Kidney (tissue), 14 donors: Measurements from ENCODE around the gene WDFY3. TPM values are rescaled to one million over a fixed set of nuclear protein-coding genes. Genes with fewer than 3 reads are reported as not detected.
"Not testable (repeated sequence)": the region's sequence is repeated elsewhere in the genome, so short reads cannot be mapped to it uniquely, and the experiment has no call there.

Experiments used
- DNase-seq, 5 donors: peaks; one replicate each; pipeline ENCODE4 v3.0.0-alpha.2; 2013 to 2020
- FAIRE-seq: peaks from 2 replicates; lab custom pipeline; 2012; peaks lifted over from hg19 to GRCh38; lab: Jason Lieb, UNC
- H3K27ac ChIP-seq, 2 donors: one replicate each; pipeline ENCODE4 v1.7.0; 2013; ENCODE audit warnings: low read depth in 2 of 2, low read length in 2 of 2, inconsistent platforms in 1 of 2
- H3K27me3 ChIP-seq: one replicate; pipeline ENCODE4 v1.7.1; 2013; ENCODE audit warnings: low read length, inconsistent platforms; ENCODE audit not compliant: control insufficient read depth, insufficient read depth
- H3K36me3 ChIP-seq, 3 donors: one replicate each; pipeline versions ENCODE4 v1.7.0 to v1.7.1; 2013; ENCODE audit warnings: low read length in 3 of 3, control low read depth in 1 of 3, inconsistent platforms in 1 of 3; ENCODE audit not compliant: insufficient read depth in 3 of 3, control insufficient read depth in 2 of 3
- H3K4me1 ChIP-seq, 3 donors: one replicate each; pipeline versions ENCODE4 v1.7.0 to v1.7.1; 2013; ENCODE audit warnings: low read length in 3 of 3, inconsistent platforms in 1 of 3, low read depth in 1 of 3; ENCODE audit not compliant: control insufficient read depth in 2 of 3, insufficient read depth in 2 of 3
- H3K4me3 ChIP-seq, 3 donors: one replicate each; pipeline versions ENCODE4 v1.7.0 to v1.8.1; 2013; ENCODE audit warnings: low read length in 3 of 3, control low read depth in 1 of 3, inconsistent platforms in 1 of 3
- H3K9ac ChIP-seq, 3 donors: one replicate each; pipeline versions ENCODE4 v1.7.0 to v1.7.1; 2013; ENCODE audit warnings: low read length in 3 of 3, control low read depth in 1 of 3, inconsistent platforms in 1 of 3
- H3K9me3 ChIP-seq, 3 donors: one replicate each; pipeline versions ENCODE4 v1.7.0 to v1.7.1; 2013; ENCODE audit warnings: low read length in 3 of 3, control low read depth in 1 of 3, inconsistent platforms in 1 of 3; ENCODE audit not compliant: control insufficient read depth in 2 of 3, insufficient read depth in 1 of 3
- intact Hi-C: fragments of 100-400 bp; cut with DNase I; formaldehyde crosslinking; loops from one replicate; pipeline ENCODE4 v1.11.1; 2022
- polyA plus RNA-seq: library from polyadenylated mRNA; stranded (reverse); fragments of 350-450 nt; fragmentation: Illumina TruSeq; extraction: RNeasy Lipid Tissue Mini Kit (QIAGEN cat#74804); gene quantifications from one replicate; pipeline ENCODE4 v1.2.3, GENCODE V29; 2014; ENCODE audit warnings: low read depth, low replicate concordance; ENCODE audit not compliant: insufficient read depth
- total RNA-seq: library from RNA; stranded (reverse); fragmentation: NEBNext Ultra II Directional; extraction: Animal tissue kit (Norgen Biotek cat#: 25700); gene quantifications from one replicate; pipeline ENCODE4 v1.2.1, GENCODE V29; 2021
- TF ChIP-seq, protein P1 (sequence below): IDR thresholded peaks from 3 replicates; pipeline ENCODE4 v1.5.1; 2012; ENCODE audit warnings: mild to moderate bottlenecking, moderate library complexity, borderline replicate concordance; ENCODE audit not compliant: insufficient read depth; ENCODE audit errors: extremely low read depth
- donor health status: control.
- donor health status: control.
- donor health status: control.
- donor health status: control.
- donor health status: control.
- donor health status: DM: yes; HTN: yes; CAD: no.
- donor health status: Normal renal cell carcinoma (clear cell type).

WDFY3 gene
- total and polyA plus RNA-seq, 2 donors from 2014 or later: 9.4 to 151 TPM

DNA sequence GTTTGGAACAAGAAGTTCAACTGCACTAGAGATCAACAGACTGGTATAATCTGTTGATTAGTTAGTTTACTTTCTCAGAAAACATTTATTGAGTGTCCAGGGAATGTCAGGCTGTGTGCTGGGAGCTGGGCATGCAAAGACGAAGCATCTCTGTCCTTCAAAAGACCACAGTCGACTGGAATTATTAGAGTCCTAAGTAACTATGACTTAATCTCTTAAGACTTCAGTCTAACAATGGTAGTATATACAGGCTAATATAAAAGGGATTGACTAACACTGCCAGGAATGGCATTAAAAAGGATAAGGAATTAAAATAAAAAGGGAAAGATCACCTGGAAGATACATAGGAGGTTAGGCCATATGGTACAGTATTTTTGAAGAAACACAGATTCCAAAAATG, 128.7 kb downstream of the WDFY3 start:
- FAIRE-seq (no peak), DNase-seq (no peak)
- peaks cover 0 to 15% (median 9%) of the 10 kb centered on the region in 3 donors for H3K36me3 ChIP-seq
- no peak overlapping the region for H3K9ac ChIP-seq
- H3K27me3 ChIP-seq: no peaks in the 10 kb centered on the region
- TF ChIP-seq, protein P1, sequence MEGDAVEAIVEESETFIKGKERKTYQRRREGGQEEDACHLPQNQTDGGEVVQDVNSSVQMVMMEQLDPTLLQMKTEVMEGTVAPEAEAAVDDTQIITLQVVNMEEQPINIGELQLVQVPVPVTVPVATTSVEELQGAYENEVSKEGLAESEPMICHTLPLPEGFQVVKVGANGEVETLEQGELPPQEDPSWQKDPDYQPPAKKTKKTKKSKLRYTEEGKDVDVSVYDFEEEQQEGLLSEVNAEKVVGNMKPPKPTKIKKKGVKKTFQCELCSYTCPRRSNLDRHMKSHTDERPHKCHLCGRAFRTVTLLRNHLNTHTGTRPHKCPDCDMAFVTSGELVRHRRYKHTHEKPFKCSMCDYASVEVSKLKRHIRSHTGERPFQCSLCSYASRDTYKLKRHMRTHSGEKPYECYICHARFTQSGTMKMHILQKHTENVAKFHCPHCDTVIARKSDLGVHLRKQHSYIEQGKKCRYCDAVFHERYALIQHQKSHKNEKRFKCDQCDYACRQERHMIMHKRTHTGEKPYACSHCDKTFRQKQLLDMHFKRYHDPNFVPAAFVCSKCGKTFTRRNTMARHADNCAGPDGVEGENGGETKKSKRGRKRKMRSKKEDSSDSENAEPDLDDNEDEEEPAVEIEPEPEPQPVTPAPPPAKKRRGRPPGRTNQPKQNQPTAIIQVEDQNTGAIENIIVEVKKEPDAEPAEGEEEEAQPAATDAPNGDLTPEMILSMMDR: no peak
- no peak overlapping the region for H3K4me3 ChIP-seq
- H3K27ac ChIP-seq: no peak overlapping the region
- intact Hi-C loops: no loop called here
- H3K4me1 ChIP-seq: no peaks in the 10 kb centered on the region
- no peaks in the 10 kb centered on the region for H3K9me3 ChIP-seq

- FAIRE-seq, H3K4me3 ChIP-seq, H3K4me1 ChIP-seq, H3K9me3 ChIP-seq, DNase-seq, H3K27me3 ChIP-seq, intact Hi-C loops, H3K9ac ChIP-seq, H3K27ac ChIP-seq: not testable (repeated sequence)
- peaks cover 0 to 22% (median 6%) of the 10 kb centered on the region in 3 donors for H3K36me3 ChIP-seq
These were observed 136.9 kb downstream of the WDFY3 start for GRCh38 chr4:84829633-84830032.

DNA sequence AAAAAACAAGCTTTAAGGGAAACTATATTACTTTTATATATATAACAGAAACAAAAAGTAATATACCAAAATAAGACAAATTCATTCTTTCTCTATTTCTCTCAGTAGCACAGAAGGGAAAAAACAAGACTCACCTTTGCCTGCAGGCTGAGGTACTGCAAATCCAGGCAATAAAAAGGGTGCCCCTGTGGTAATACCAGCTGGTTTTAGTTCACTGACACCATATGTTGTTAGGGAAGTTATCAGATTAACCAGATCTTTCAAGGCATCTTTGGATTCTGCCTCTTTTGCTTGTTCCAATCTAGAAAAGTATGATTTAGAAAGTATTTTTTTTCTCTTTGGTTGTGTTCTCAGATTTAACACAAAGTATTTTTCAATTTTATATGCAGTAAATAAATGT, 139.8 kb downstream of the WDFY3 start:
- H3K27me3 ChIP-seq: no peaks in the 10 kb centered on the region
- H3K9ac ChIP-seq: no peak overlapping the region
- no peak overlapping the region for H3K27ac ChIP-seq
- TF ChIP-seq, protein P1: no peak
- FAIRE-seq (no peak), DNase-seq (no peak)
- H3K9me3 ChIP-seq: no peaks in the 10 kb centered on the region
- peaks cover 0 to 25% (median 6%) of the 10 kb centered on the region in 3 donors for H3K36me3 ChIP-seq
- H3K4me1 ChIP-seq: no peaks in the 10 kb centered on the region
- H3K4me3 ChIP-seq: no peak overlapping the region
- intact Hi-C loops: no loop called here

DNA sequence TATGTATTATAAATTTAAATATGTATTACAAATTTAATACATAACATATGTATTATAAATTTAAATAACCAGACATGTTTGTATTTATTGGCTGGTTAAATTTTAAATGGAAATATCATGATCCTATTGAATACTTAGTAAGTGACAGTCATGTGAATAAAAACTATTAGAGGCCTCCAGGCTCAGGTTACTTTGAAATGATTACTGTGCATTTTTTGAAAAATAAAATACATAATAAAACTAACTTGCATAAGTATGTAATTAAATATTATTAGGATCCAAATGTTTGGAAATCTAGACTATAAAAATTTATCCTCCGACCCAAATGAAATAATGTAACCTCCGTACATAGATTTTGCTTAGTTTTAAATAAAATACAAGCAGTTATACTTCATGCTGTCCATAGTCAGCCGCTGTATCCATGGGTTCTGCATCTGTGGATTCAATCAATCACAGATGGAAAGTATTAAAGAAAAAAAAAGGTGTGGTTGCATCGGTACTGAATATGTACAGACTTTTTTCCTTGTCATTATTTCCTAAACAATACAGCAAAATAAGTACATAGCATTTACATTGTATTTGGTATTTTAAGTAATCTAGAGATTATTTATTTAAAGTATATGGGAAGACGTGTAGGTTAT, 140.7 kb downstream of the WDFY3 start:
- DNase-seq: no peak
- TF ChIP-seq, protein P1: no peak
- no peaks in the 10 kb centered on the region for H3K9me3 ChIP-seq
- H3K27me3 ChIP-seq: no peaks in the 10 kb centered on the region
- no peaks in the 10 kb centered on the region for H3K4me1 ChIP-seq
- FAIRE-seq: peak; percentile 38
- no peak overlapping the region for H3K27ac ChIP-seq
- intact Hi-C loops: no loop called here
- H3K9ac ChIP-seq: no peak overlapping the region
- H3K4me3 ChIP-seq: no peak overlapping the region
- peaks cover 0 to 33% (median 8%) of the 10 kb centered on the region in 3 donors for H3K36me3 ChIP-seq
